ENCODE measurements around the gene PUSL1. TPM values are rescaled to one million over a fixed set of nuclear protein-coding genes. Genes with fewer than 3 reads are reported as not detected.

The PUSL1 gene
- polyA plus RNA-seq = 10 to 100 TPM; 17.3 to 25.4 (median 18.9) TPM

- no peaks in the 10 kb centered on the region for H3K36me3 Mint-ChIP-seq
- H3K4me3 Mint-ChIP-seq = peak within 1 kb of the TSS; percentile 80 to 89 (median 82)
- peak within 1 kb of the TSS; percentile 62 to 89 (median 82) for H3K27ac Mint-ChIP-seq
- peaks cover 15 to 18% of the 10 kb centered on the region in 2 donors for H3K4me1 Mint-ChIP-seq
- H3K9me3 Mint-ChIP-seq = no peaks in the 10 kb centered on the region
- DNase-seq = peak; percentile 91 to 94 (median 93)
- H3K27me3 Mint-ChIP-seq (ENCODE audit: low read depth in 3 of 3) = peaks cover 5 to 11% (median 10%) of the 10 kb centered on the region in 3 donors
These were observed at the start of gene PUSL1, which contains the start of gene ACAP3 for GRCh38 chr1:1307923-1308755. Gene PUSL1, plus strand, starts transcription at chr1:1308597. Its CDS starts 47 bp downstream, at chr1:1308644. Gene ACAP3, minus strand, starts transcription at chr1:1307930. Its CDS starts 115 bp downstream, at chr1:1307815.

GRCh38 chr1:1259119-1259488 lies 49.3 kb upstream of the PUSL1 start:
- H3K4me3 Mint-ChIP-seq = no peak overlapping the region
- H3K9me3 Mint-ChIP-seq = no peaks in the 10 kb centered on the region
- H3K36me3 Mint-ChIP-seq = peaks cover 0 to 15% (median 6%) of the 10 kb centered on the region in 3 donors
- peaks cover 14 to 16% of the 10 kb centered on the region in 2 donors for H3K4me1 Mint-ChIP-seq
- no peak for DNase-seq
- H3K27me3 Mint-ChIP-seq (ENCODE audit: low read depth in 3 of 3) = peaks cover 0 to 4% (median 2%) of the 10 kb centered on the region in 3 donors
- H3K27ac Mint-ChIP-seq = no peak overlapping the region

GRCh38 chr1:1259540-1259939 lies 48.9 kb upstream of the PUSL1 start:
- peaks cover 0 to 4% (median 2%) of the 10 kb centered on the region in 3 donors for H3K27me3 Mint-ChIP-seq (ENCODE audit: low read depth in 3 of 3)
- DNase-seq = no peak
- H3K4me3 Mint-ChIP-seq = no peak overlapping the region
- H3K36me3 Mint-ChIP-seq = peaks cover 0 to 15% (median 6%) of the 10 kb centered on the region in 3 donors
- H3K9me3 Mint-ChIP-seq = no peaks in the 10 kb centered on the region
- H3K27ac Mint-ChIP-seq = no peak overlapping the region
- H3K4me1 Mint-ChIP-seq = peaks cover 14 to 16% of the 10 kb centered on the region in 2 donors

GRCh38 chr1:1259951-1260600 lies 48.3 kb upstream of the PUSL1 start:
- Mint-ChIP-seq H3K27ac (peak overlapping the region in 2 of 6 donors; percentile 3 to 22), H3K27me3 (ENCODE audit: low read depth in 3 of 3) (peaks cover 0 to 4% (median 2%) of the 10 kb centered on the region in 3 donors), H3K9me3 (no peaks in the 10 kb centered on the region), H3K4me1 (peaks cover 14 to 16% of the 10 kb centered on the region in 2 donors), H3K36me3 (peaks cover 0 to 15% (median 6%) of the 10 kb centered on the region in 3 donors), H3K4me3 (no peak overlapping the region)
- no peak for DNase-seq

- Mint-ChIP-seq H3K36me3 (peaks cover 0 to 19% (median 6%) of the 10 kb centered on the region in 3 donors), H3K4me3 (peak overlapping the region in 3 of 5 donors; percentile 30 to 61 (median 38)), H3K9me3 (no peaks in the 10 kb centered on the region), H3K4me1 (peaks cover 16 to 18% of the 10 kb centered on the region in 2 donors), H3K27ac (peak overlapping the region in 4 of 6 donors; percentile 4 to 75 (median 72)), H3K27me3 (ENCODE audit: low read depth in 3 of 3) (peaks cover 0 to 4% (median 2%) of the 10 kb centered on the region in 3 donors)
- no peak for DNase-seq
These were observed 47.4 kb upstream of the PUSL1 start for GRCh38 chr1:1260843-1261560.

GRCh38 chr1:1262071-1262470 lies 46.3 kb upstream of the PUSL1 start:
- peaks cover 0 to 19% (median 6%) of the 10 kb centered on the region in 3 donors for H3K36me3 Mint-ChIP-seq
- H3K27me3 Mint-ChIP-seq (ENCODE audit: low read depth in 3 of 3) = peaks cover 0 to 4% (median 2%) of the 10 kb centered on the region in 3 donors
- H3K4me1 Mint-ChIP-seq = peaks cover 16 to 19% of the 10 kb centered on the region in 2 donors
- no peak overlapping the region for H3K4me3 Mint-ChIP-seq
- DNase-seq = no peak
- H3K27ac Mint-ChIP-seq = no peak overlapping the region
- H3K9me3 Mint-ChIP-seq = no peaks in the 10 kb centered on the region

- H3K4me1 Mint-ChIP-seq = peaks cover 16 to 22% of the 10 kb centered on the region in 2 donors
- peaks cover 0 to 19% (median 6%) of the 10 kb centered on the region in 3 donors for H3K36me3 Mint-ChIP-seq
- no peak overlapping the region for H3K4me3 Mint-ChIP-seq
- no peaks in the 10 kb centered on the region for H3K9me3 Mint-ChIP-seq
- DNase-seq = no peak
- no peak overlapping the region for H3K27ac Mint-ChIP-seq
- H3K27me3 Mint-ChIP-seq (ENCODE audit: low read depth in 3 of 3) = peaks cover 0 to 4% (median 2%) of the 10 kb centered on the region in 3 donors
These were observed 45.6 kb upstream of the PUSL1 start for GRCh38 chr1:1262758-1263157.

GRCh38 chr1:1264026-1264425 lies 44.4 kb upstream of the PUSL1 start:
- H3K9me3 Mint-ChIP-seq = no peaks in the 10 kb centered on the region
- no peak overlapping the region for H3K4me3 Mint-ChIP-seq
- peaks cover 21 to 28% of the 10 kb centered on the region in 2 donors for H3K4me1 Mint-ChIP-seq
- no peak for DNase-seq
- H3K27me3 Mint-ChIP-seq (ENCODE audit: low read depth in 3 of 3) = peaks cover 0 to 4% (median 2%) of the 10 kb centered on the region in 3 donors
- peaks cover 0 to 19% (median 6%) of the 10 kb centered on the region in 3 donors for H3K36me3 Mint-ChIP-seq
- H3K27ac Mint-ChIP-seq = no peak overlapping the region

GRCh38 chr1:1264868-1265272 lies 43.5 kb upstream of the PUSL1 start:
- peaks cover 0 to 4% (median 2%) of the 10 kb centered on the region in 3 donors for H3K27me3 Mint-ChIP-seq (ENCODE audit: low read depth in 3 of 3)
- peak in 1 of 3 donors; percentile 15 for DNase-seq
- H3K4me1 Mint-ChIP-seq = peaks cover 23 to 30% of the 10 kb centered on the region in 2 donors
- no peak overlapping the region for H3K4me3 Mint-ChIP-seq
- H3K36me3 Mint-ChIP-seq = peaks cover 0 to 17% (median 6%) of the 10 kb centered on the region in 3 donors
- H3K9me3 Mint-ChIP-seq = no peaks in the 10 kb centered on the region
- no peak overlapping the region for H3K27ac Mint-ChIP-seq

- DNase-seq = no peak
- Mint-ChIP-seq H3K27me3 (ENCODE audit: low read depth in 3 of 3) (peaks cover 0 to 6% (median 3%) of the 10 kb centered on the region in 3 donors), H3K4me3 (no peak overlapping the region), H3K9me3 (no peaks in the 10 kb centered on the region), H3K4me1 (peaks cover 37 to 44% of the 10 kb centered on the region in 2 donors), H3K36me3 (peaks cover 0 to 14% (median 0%) of the 10 kb centered on the region in 3 donors), H3K27ac (no peak overlapping the region)
These were observed 40.7 kb upstream of the PUSL1 start for GRCh38 chr1:1267488-1268283.

GRCh38 chr1:1268284-1268682 lies 40.1 kb upstream of the PUSL1 start:
- no peak for DNase-seq
- Mint-ChIP-seq H3K4me1 (peaks cover 41 to 49% of the 10 kb centered on the region in 2 donors), H3K36me3 (peaks cover 0 to 11% (median 0%) of the 10 kb centered on the region in 3 donors), H3K27ac (peak overlapping the region in 1 of 6 donors; percentile 67), H3K9me3 (no peaks in the 10 kb centered on the region), H3K4me3 (no peak overlapping the region), H3K27me3 (ENCODE audit: low read depth in 3 of 3) (peaks cover 3 to 6% (median 4%) of the 10 kb centered on the region in 3 donors)

- Mint-ChIP-seq H3K27ac (peak overlapping the region; percentile 51 to 85 (median 61)), H3K4me3 (peak overlapping the region in 4 of 5 donors; percentile 49 to 90 (median 80)), H3K4me1 (peaks cover 41 to 46% of the 10 kb centered on the region in 2 donors), H3K9me3 (no peaks in the 10 kb centered on the region), H3K27me3 (ENCODE audit: low read depth in 3 of 3) (peaks cover 3 to 4% (median 4%) of the 10 kb centered on the region in 3 donors), H3K36me3 (peaks cover 0 to 7% (median 0%) of the 10 kb centered on the region in 3 donors)
- DNase-seq = no peak
These were observed 37.6 kb upstream of the PUSL1 start for GRCh38 chr1:1270813-1271212.

All from immature natural killer cell (primary cell).